ENCODE results near the gene SLC6A13. TPM values are rescaled to one million over a fixed set of nuclear protein-coding genes. Genes with fewer than 3 reads are reported as not detected.

The SLC6A13 gene
- total and polyA plus RNA-seq, 12 donors, result 0.87 to 6.1 (median 3.2) TPM

DNA sequence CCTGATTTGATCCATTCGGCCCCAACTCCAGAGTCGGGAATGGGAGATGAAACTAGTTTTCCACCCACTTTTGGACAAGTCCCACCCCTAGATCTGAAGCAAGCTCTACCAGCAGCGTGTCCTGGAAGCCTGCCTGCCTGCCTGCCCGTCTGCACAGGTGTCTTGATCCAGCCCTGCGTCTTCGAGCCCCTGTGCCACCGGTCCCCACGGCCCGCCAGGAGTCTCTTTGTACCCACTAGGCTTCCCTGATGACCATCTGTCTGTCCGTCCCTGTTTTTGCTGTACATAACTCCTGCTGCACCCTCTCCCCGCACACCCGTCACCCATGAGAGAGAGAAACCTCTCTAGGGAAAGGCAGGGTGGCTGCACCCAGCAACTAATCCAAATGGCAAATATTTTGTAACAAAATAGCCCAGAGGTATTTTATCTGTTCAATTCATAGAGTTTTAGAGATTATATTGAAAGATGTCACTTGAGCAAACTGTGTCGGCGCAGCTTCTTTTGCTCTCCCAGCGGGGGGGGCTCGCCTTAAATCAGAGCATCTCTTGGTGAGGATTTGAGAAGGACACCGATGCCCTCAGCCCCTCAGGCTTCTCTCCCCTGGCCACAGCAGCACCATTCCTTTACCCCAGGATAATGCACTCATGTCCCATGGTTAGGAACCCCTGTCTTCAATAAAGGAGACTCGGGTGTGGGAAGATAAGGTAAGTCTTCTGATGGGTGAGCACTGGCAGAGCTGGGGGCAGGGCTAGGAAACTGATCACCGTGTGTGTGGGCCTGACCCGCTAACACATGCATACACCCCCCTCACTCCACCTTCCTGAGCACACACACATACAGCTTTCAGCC lies 84.4 kb downstream of the SLC6A13 start:
- H3K27ac ChIP-seq, result peak overlapping the region in 9 of 10 donors; percentile 73 to 84 (median 79)
- H3K9me3 ChIP-seq, result no peaks in the 10 kb centered on the region
- ATAC-seq, result no peak
- no peak for DNase-seq
- no peak overlapping the region for H3K4me3 ChIP-seq
- 87 to 88% methylated on average over 20 of the region's 20 CpGs for WGBS, 2 donors
- H3K27me3 ChIP-seq, result no peaks in the 10 kb centered on the region
- intact Hi-C loops (cut with DNase I), result no loop called here
- H3K36me3 ChIP-seq, result no peaks in the 10 kb centered on the region
- no peak for TF ChIP-seq CTCF (IDR thresholded peaks at IDR 0.05)
- H3K4me1 ChIP-seq, result peaks cover 38 to 100% (median 89%) of the 10 kb centered on the region in 9 donors

DNA sequence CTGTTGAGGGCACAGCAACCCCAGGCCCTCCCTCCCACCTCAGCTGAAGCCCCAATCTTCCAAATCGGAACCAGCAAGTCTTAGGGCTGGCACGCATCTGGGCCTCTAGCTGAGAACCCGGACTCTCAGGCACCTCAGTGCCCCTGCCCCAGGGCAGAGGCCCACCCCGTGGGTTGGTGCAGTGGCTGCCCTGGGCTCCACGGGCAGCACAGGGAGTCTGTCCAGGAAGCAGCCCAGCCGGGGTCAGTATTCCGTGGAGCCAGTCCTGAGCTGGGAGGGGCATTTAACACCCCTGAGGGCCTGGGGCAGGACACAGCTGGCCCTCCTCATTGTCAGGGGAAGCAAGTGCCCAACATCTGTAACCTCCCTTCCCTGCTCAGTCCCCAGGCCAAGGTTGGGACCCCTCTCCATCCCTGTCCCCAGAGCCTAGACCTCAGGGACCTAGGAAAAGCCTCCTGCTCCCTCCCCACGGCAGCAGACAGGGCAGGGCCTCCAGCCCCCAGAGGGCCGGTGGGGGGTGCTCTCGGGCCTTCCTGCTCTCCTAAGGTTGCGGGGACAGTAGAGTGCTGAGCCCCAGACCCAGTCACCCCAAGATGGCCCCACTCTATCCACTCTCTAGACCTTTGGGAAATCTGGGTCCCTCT lies 85.2 kb downstream of the SLC6A13 start:
- H3K36me3 ChIP-seq, result no peaks in the 10 kb centered on the region
- 52 to 57% methylated on average over 11 of the region's 11 CpGs for WGBS, 2 donors
- H3K4me1 ChIP-seq, result peaks cover 38 to 100% (median 95%) of the 10 kb centered on the region in 9 donors
- intact Hi-C loops (cut with DNase I), result no loop called here
- no peak for TF ChIP-seq CTCF (IDR thresholded peaks at IDR 0.05)
- H3K27ac ChIP-seq, result peak overlapping the region in 9 of 10 donors; percentile 73 to 84 (median 79)
- no peak overlapping the region for H3K4me3 ChIP-seq
- ATAC-seq, result peak in 2 of 8 donors; percentile 0 to 5
- H3K9me3 ChIP-seq, result no peaks in the 10 kb centered on the region
- H3K27me3 ChIP-seq, result peaks cover 0 to 7% (median 0%) of the 10 kb centered on the region in 7 donors
- no peak for DNase-seq

DNA sequence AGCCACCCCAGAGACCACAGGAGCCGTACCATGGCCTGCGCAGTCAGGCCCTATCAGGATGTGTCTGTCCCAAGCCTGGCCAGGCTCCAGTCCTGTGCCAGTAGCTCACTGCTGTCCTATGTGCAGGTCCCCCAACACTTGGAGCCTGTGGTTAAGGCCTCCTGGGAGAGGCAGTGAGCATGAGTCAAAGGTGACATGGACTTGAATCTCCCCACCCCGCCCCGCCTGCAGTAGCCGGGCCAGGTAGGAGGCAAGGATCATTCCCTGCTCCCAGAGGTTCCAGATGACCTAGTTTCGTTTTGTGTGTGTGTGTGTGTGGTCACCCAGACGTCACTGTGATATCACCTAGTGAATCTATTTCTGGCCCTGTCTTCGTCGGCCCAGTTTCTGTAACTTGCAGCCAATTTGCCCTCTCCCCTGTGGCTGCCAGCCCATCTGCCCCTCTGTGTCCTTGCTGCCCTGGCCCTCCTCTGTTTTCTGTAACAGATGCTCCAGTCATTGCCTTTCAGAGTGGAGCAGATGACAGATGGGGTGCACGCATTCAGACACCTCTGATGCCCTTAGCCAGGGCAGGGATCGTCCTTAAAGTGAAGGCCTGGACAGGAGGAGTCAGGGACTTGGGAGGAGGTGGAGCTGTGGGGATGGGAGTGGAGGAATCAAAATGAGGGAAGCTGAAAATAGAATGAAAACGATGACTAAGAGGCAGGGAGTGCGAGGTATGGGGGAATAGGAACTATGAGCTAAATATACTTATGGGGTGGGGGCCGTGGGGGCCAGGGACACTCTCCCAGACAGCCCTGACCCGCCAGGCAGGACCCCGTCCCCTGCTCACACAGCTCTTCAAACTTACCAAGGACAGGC lies 86.1 kb downstream of the SLC6A13 start:
- H3K4me1 ChIP-seq, result peaks cover 38 to 100% (median 95%) of the 10 kb centered on the region in 9 donors
- peak; percentile 30 to 72 (median 58) for ATAC-seq

More for the DNA sequence above, 86.1 kb downstream of the SLC6A13 start:
- intact Hi-C loops (cut with DNase I), result no loop called here
- peak overlapping the region in 9 of 10 donors; percentile 73 to 84 (median 79) for H3K27ac ChIP-seq
- peaks cover 0 to 9% (median 0%) of the 10 kb centered on the region in 7 donors for H3K27me3 ChIP-seq
- DNase-seq, result peak in 1 of 2 donors; percentile 57
- no peak for TF ChIP-seq CTCF (IDR thresholded peaks at IDR 0.05)
- H3K4me3 ChIP-seq, result peak overlapping the region in 1 of 10 donors; percentile 5
- no peaks in the 10 kb centered on the region for H3K9me3 ChIP-seq
- no peaks in the 10 kb centered on the region for H3K36me3 ChIP-seq
- 31 to 36% methylated on average over 16 of the region's 16 CpGs for WGBS, 2 donors

All from heart right ventricle (tissue), 16 donors.